HepG2 (cell line): ENCODE measurements around the gene SMAD3. TPM values are rescaled to one million over a fixed set of nuclear protein-coding genes. Genes with fewer than 3 reads are reported as not detected.

ENCODE experiments used
- CHCHD3 ChIP-seq: sonication (generic); formaldehyde crosslinking; IDR thresholded peaks from 2 replicates; pipeline ENCODE4 v1.8.0; 2022; ENCODE audit warnings: mild to moderate bottlenecking, missing genetic modification reagents, moderate library complexity
- HDAC1 ChIP-seq: sonication (generic); formaldehyde crosslinking; IDR thresholded peaks from 2 replicates; pipeline ENCODE4 v1.5.1; 2020; ENCODE audit warnings: mild to moderate bottlenecking, missing genetic modification reagents
- HNF4A ChIP-seq: sonication (generic); formaldehyde crosslinking; IDR thresholded peaks from 2 replicates; pipeline ENCODE4 v1.4.0; 2020; ENCODE audit warnings: missing genetic modification reagents
- HNRNPK ChIP-seq: fragments of 200-400 bp; formaldehyde crosslinking; IDR thresholded peaks from 2 replicates; pipeline ENCODE4 v1.6.1; 2018; ENCODE audit warnings: low read length, low read depth, moderate library complexity, mild to moderate bottlenecking; ENCODE audit not compliant: poor library complexity, severe bottlenecking
- LCORL ChIP-seq, 2 experiments: fragments of 450-650 bp in 1 of 2; sonication (generic) in 1 of 2; formaldehyde crosslinking in 1 of 2; IDR thresholded peaks; 2 replicates each; pipeline versions ENCODE4 v1.5.0 to v1.6.1; 2017 to 2020; ENCODE audit warnings: antibody characterized with exemption in 1 of 2, missing genetic modification reagents in 1 of 2
- PITX1 ChIP-seq: sonication (generic); formaldehyde crosslinking; IDR thresholded peaks from 2 replicates; pipeline ENCODE4 v1.5.1; 2020; ENCODE audit warnings: mild to moderate bottlenecking, missing genetic modification reagents
- POGZ ChIP-seq: sonication (generic); formaldehyde crosslinking; IDR thresholded peaks from 2 replicates; pipeline ENCODE4 v1.4.0; 2020; ENCODE audit warnings: mild to moderate bottlenecking, missing genetic modification reagents
- POLR2AphosphoS5 ChIP-seq: IDR thresholded peaks from 2 replicates; pipeline ENCODE4 v1.6.1; 2012; ENCODE audit warnings: low read depth, low read length
- SALL1 ChIP-seq: sonication (generic); formaldehyde crosslinking; IDR thresholded peaks from 2 replicates; pipeline ENCODE4 v1.8.0; 2022; ENCODE audit warnings: mild to moderate bottlenecking, missing genetic modification reagents
- SAP130 ChIP-seq: IDR thresholded peaks from 2 replicates; pipeline ENCODE4 v1.6.1; 2016; ENCODE audit warnings: low read depth
- SP5 ChIP-seq: IDR thresholded peaks from 2 replicates; pipeline ENCODE4 v1.6.1; 2016; ENCODE audit warnings: low read depth, borderline replicate concordance
- TAF1 ChIP-seq: sonication (generic); formaldehyde crosslinking; IDR thresholded peaks from 2 replicates; pipeline ENCODE4 v1.4.0; 2020; ENCODE audit warnings: missing genetic modification reagents
- ZNF121 ChIP-seq: sonication (generic); formaldehyde crosslinking; IDR thresholded peaks from 2 replicates; pipeline ENCODE4 v1.5.0; 2020; ENCODE audit warnings: mild to moderate bottlenecking, missing genetic modification reagents
- ZNF124 ChIP-seq: sonication (generic); formaldehyde crosslinking; IDR thresholded peaks from 2 replicates; pipeline ENCODE4 v1.4.0; 2020; ENCODE audit warnings: missing genetic modification reagents
- ZNF543 ChIP-seq: sonication (generic); formaldehyde crosslinking; IDR thresholded peaks from 2 replicates; pipeline ENCODE4 v1.4.0; 2020; ENCODE audit warnings: mild to moderate bottlenecking, missing genetic modification reagents
- ZNF788 ChIP-seq: sonication (generic); formaldehyde crosslinking; IDR thresholded peaks from 2 replicates; pipeline ENCODE4 v1.5.0; 2020; ENCODE audit warnings: mild to moderate bottlenecking, missing genetic modification reagents, borderline replicate concordance
- polyA plus RNA-seq, 8 experiments: library from polyadenylated mRNA; depleted of rRNA in 3 of 8; stranded (reverse) in 7 of 8; unstranded in 1 of 8; fragments of >200 nt; fragmentation: Illumina TruSeq in 4 of 8; extraction: Trizol in 4 of 8; gene quantifications; 2 replicates each; pipeline versions ENCODE4 v1.2.1 to v1.2.3, GENCODE V29; 2011 to 2016; ENCODE audit warnings: low read depth in 4 of 8, missing spikeins in 1 of 8, mixed read lengths in 1 of 8; ENCODE audit not compliant: insufficient read depth in 1 of 8
- total RNA-seq, 5 experiments: library from RNA; depleted of rRNA; stranded (reverse); fragments of >200 nt; fragmentation: Illumina TruSeq; extraction: Trizol; gene quantifications; 2 replicates each; pipeline ENCODE4 v1.2.3, GENCODE V29; 2016; ENCODE audit warnings: low read depth in 1 of 5
- TF ChIP-seq, protein P1 (sequence below): sonication (generic); formaldehyde crosslinking; IDR thresholded peaks from 2 replicates; pipeline ENCODE4 v1.5.1; 2020; ENCODE audit warnings: mild to moderate bottlenecking, missing genetic modification reagents, borderline replicate concordance
- TF ChIP-seq, protein P2 (sequence below): fragments of 450-650 bp; IDR thresholded peaks from 2 replicates; pipeline ENCODE4 v1.6.1; 2016
- TF ChIP-seq, protein P3 (sequence below): sonication (generic); formaldehyde crosslinking; IDR thresholded peaks from 2 replicates; pipeline ENCODE4 v1.8.1; 2023; ENCODE audit warnings: mild to moderate bottlenecking, missing genetic modification reagents
- TF ChIP-seq, protein P4 (sequence below): sonication (generic); formaldehyde crosslinking; IDR thresholded peaks from 2 replicates; pipeline ENCODE4 v1.8.1; 2023; ENCODE audit warnings: mild to moderate bottlenecking, missing genetic modification reagents, borderline replicate concordance
- TF ChIP-seq, protein P5 (sequence below): sonication (generic); formaldehyde crosslinking; IDR thresholded peaks from 2 replicates; pipeline ENCODE4 v1.4.0; 2020; ENCODE audit warnings: missing genetic modification reagents, low read depth, mild to moderate bottlenecking, borderline replicate concordance

The SMAD3 gene
- total and polyA plus RNA-seq, 2 of the 13 experiments (the other 11 are each of a cell fraction or from before 2014, with no cell fraction given) = 8.6 to 56.3 TPM

DNA sequence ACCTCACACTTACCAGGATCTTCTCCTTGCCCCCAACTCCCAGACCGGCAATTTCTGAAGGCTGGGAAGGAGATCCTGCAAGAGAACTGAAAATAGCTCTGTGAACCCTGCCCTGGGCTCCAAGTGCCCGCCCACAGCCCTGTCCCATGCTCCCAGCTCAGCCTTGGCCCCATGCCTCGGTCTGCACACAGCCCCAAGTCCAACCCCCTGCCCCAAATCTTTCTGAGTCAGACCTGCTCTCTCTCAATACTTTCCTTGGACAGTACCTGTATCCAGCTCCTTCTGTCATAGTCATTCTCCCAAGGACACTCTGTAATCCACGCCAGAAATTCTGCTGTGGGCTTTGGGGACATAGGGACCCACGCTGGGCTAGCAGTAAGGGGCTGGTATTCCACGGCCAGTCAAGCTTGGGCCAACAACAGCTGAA, 6.3 kb upstream of the SMAD3 start (continued):
- TF ChIP-seq, protein P1, sequence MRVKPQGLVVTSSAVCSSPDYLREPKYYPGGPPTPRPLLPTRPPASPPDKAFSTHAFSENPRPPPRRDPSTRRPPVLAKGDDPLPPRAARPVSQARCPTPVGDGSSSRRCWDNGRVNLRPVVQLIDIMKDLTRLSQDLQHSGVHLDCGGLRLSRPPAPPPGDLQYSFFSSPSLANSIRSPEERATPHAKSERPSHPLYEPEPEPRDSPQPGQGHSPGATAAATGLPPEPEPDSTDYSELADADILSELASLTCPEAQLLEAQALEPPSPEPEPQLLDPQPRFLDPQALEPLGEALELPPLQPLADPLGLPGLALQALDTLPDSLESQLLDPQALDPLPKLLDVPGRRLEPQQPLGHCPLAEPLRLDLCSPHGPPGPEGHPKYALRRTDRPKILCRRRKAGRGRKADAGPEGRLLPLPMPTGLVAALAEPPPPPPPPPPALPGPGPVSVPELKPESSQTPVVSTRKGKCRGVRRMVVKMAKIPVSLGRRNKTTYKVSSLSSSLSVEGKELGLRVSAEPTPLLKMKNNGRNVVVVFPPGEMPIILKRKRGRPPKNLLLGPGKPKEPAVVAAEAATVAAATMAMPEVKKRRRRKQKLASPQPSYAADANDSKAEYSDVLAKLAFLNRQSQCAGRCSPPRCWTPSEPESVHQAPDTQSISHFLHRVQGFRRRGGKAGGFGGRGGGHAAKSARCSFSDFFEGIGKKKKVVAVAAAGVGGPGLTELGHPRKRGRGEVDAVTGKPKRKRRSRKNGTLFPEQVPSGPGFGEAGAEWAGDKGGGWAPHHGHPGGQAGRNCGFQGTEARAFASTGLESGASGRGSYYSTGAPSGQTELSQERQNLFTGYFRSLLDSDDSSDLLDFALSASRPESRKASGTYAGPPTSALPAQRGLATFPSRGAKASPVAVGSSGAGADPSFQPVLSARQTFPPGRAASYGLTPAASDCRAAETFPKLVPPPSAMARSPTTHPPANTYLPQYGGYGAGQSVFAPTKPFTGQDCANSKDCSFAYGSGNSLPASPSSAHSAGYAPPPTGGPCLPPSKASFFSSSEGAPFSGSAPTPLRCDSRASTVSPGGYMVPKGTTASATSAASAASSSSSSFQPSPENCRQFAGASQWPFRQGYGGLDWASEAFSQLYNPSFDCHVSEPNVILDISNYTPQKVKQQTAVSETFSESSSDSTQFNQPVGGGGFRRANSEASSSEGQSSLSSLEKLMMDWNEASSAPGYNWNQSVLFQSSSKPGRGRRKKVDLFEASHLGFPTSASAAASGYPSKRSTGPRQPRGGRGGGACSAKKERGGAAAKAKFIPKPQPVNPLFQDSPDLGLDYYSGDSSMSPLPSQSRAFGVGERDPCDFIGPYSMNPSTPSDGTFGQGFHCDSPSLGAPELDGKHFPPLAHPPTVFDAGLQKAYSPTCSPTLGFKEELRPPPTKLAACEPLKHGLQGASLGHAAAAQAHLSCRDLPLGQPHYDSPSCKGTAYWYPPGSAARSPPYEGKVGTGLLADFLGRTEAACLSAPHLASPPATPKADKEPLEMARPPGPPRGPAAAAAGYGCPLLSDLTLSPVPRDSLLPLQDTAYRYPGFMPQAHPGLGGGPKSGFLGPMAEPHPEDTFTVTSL = peak; percentile 25; the same call in 1 of the 2 replicates
- TF ChIP-seq, protein P2, sequence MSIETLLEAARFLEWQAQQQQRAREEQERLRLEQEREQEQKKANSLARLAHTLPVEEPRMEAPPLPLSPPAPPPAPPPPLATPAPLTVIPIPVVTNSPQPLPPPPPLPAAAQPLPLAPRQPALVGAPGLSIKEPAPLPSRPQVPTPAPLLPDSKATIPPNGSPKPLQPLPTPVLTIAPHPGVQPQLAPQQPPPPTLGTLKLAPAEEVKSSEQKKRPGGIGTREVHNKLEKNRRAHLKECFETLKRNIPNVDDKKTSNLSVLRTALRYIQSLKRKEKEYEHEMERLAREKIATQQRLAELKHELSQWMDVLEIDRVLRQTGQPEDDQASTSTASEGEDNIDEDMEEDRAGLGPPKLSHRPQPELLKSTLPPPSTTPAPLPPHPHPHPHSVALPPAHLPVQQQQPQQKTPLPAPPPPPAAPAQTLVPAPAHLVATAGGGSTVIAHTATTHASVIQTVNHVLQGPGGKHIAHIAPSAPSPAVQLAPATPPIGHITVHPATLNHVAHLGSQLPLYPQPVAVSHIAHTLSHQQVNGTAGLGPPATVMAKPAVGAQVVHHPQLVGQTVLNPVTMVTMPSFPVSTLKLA = no peak
- TF ChIP-seq ZNF124 (no peak), POLR2AphosphoS5 (peak; percentile 82), CHCHD3 (CRISPR knock-in tag) (peak; percentile 60; the same call in 1 of the 2 replicates), TAF1 (peak; percentile 52; the same call in 1 of the 2 replicates), ZNF543 (CRISPR knock-in tag) (0 out of 2 replicates have a peak, but pooled peaks have one; percentile 50), POGZ (CRISPR knock-in tag) (no peak), SP5 (CRISPR knock-in tag) (peak; percentile 81), HNRNPK (no peak), ZNF788 (CRISPR knock-in tag) (peak; percentile 50; the same call in 1 of the 2 replicates), HNF4A (CRISPR knock-in tag) (peak; percentile 82), SAP130 (peak; percentile 74), SALL1 (CRISPR knock-in tag) (peak; percentile 74), HDAC1 (CRISPR knock-in tag) (peak; percentile 31; the same call in 1 of the 2 replicates), PITX1 (CRISPR knock-in tag) (peak; percentile 66; the same call in 1 of the 2 replicates), LCORL (IDR thresholded peaks at IDR 0.05) (no peak), LCORL (CRISPR knock-in tag; IDR thresholded peaks at IDR 0.05) (peak; percentile 99), ZNF121 (peak; percentile 73)
- TF ChIP-seq, protein P3, sequence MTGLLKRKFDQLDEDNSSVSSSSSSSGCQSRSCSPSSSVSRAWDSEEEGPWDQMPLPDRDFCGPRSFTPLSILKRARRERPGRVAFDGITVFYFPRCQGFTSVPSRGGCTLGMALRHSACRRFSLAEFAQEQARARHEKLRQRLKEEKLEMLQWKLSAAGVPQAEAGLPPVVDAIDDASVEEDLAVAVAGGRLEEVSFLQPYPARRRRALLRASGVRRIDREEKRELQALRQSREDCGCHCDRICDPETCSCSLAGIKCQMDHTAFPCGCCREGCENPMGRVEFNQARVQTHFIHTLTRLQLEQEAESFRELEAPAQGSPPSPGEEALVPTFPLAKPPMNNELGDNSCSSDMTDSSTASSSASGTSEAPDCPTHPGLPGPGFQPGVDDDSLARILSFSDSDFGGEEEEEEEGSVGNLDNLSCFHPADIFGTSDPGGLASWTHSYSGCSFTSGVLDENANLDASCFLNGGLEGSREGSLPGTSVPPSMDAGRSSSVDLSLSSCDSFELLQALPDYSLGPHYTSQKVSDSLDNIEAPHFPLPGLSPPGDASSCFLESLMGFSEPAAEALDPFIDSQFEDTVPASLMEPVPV (CRISPR knock-in tag) = peak; percentile 39; the same call in 1 of the 2 replicates
- TF ChIP-seq, protein P4, sequence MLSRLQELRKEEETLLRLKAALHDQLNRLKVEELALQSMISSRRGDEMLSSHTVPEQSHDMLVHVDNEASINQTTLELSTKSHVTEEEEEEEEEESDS (CRISPR knock-in tag) = peak; percentile 84; the same call in 1 of the 2 replicates
- TF ChIP-seq, protein P5, sequence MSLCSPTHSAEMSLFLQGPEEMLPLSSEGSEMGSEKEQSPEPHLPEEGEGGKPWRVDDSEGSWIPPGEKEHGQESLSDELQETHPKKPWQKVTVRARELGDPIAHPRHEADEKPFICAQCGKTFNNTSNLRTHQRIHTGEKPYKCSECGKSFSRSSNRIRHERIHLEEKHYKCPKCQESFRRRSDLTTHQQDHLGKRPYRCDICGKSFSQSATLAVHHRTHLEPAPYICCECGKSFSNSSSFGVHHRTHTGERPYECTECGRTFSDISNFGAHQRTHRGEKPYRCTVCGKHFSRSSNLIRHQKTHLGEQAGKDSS (CRISPR knock-in tag) = peak; percentile 70; the same call in 1 of the 2 replicates
